ENCODE data around the gene NOX5.

NOX5 gene

GRCh38 chr15:69017978-69018377 is 3.5 kb downstream of the NOX5 start:
- Mint-ChIP-seq H3K4me1 (ENCODE audit: low read depth) (no peaks in the 10 kb centered on the region), H3K27me3 (ENCODE audit: low read depth) (peaks cover 4% of the 10 kb centered on the region), H3K4me3 (no peak overlapping the region), H3K36me3 (ENCODE audit: low read depth) (no peaks in the 10 kb centered on the region), H3K9me3 (no peaks in the 10 kb centered on the region), H3K27ac (no peak overlapping the region)
- no peak for DNase-seq (ENCODE audit: low spot score)

DNA sequence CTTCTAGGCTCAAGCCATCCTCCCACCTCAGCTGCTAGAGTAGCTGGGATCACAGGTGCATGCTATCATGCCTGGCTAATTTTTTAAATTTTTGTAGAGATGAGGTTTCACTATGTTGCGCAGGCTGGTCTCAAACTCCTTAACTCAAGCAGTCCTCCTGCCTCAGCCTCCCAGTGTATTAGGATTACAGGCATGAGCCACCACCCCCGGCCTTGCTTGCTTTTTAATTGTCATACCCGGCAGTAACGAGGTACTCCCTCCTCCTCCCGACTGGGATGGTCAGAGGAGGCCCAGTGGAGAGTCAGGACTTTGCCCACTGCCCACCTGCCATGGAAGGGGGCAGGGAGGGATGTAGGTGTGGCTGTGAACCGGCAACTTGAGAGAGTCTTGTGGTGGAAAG is 4.5 kb downstream of the NOX5 start:
- Mint-ChIP-seq H3K27me3 (ENCODE audit: low read depth) (peaks cover 4% of the 10 kb centered on the region), H3K4me1 (ENCODE audit: low read depth) (no peaks in the 10 kb centered on the region), H3K36me3 (ENCODE audit: low read depth) (no peaks in the 10 kb centered on the region), H3K4me3 (no peak overlapping the region), H3K9me3 (no peaks in the 10 kb centered on the region), H3K27ac (no peak overlapping the region)
- DNase-seq (ENCODE audit: low spot score), result no peak

DNA sequence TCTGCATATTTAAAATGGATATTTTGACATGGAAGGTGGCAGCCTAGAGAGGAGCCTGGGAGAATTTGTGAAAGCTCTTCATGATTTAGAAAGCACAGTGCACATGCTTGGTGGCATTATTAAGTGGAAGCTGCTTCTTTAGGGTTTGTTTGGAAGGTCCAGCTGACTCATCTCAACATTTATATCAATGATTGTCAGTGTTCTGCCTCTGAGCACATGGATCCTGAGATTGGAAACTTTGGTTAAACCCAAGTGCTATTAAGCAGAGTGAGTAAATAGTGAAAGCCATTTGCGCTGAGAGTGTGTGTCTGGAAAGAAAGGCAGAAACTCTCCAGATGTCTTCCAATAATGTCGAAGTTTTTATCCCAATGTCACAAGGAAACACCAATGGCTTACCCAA is 7.4 kb downstream of the NOX5 start:
- Mint-ChIP-seq H3K4me3 (no peak overlapping the region), H3K9me3 (no peaks in the 10 kb centered on the region), H3K36me3 (ENCODE audit: low read depth) (no peaks in the 10 kb centered on the region), H3K27me3 (ENCODE audit: low read depth) (peaks cover 4% of the 10 kb centered on the region), H3K4me1 (ENCODE audit: low read depth) (peaks cover 2% of the 10 kb centered on the region), H3K27ac (no peak overlapping the region)
- no peak for DNase-seq (ENCODE audit: low spot score)

- H3K4me3 Mint-ChIP-seq, result no peak overlapping the region
- peaks cover 2% of the 10 kb centered on the region for H3K4me1 Mint-ChIP-seq (ENCODE audit: low read depth)
- peaks cover 9% of the 10 kb centered on the region for H3K27me3 Mint-ChIP-seq (ENCODE audit: low read depth)
- H3K9me3 Mint-ChIP-seq, result no peaks in the 10 kb centered on the region
- DNase-seq (ENCODE audit: low spot score), result no peak
- no peaks in the 10 kb centered on the region for H3K36me3 Mint-ChIP-seq (ENCODE audit: low read depth)
- H3K27ac Mint-ChIP-seq, result no peak overlapping the region
Observed at GRCh38 chr15:69025320-69025719, 10.8 kb downstream of the NOX5 start.

GRCh38 chr15:69026355-69026754 is 11.9 kb downstream of the NOX5 start:
- Mint-ChIP-seq H3K4me3 (no peak overlapping the region), H3K9me3 (no peaks in the 10 kb centered on the region), H3K36me3 (ENCODE audit: low read depth) (no peaks in the 10 kb centered on the region), H3K4me1 (ENCODE audit: low read depth) (peaks cover 2% of the 10 kb centered on the region), H3K27me3 (ENCODE audit: low read depth) (peaks cover 15% of the 10 kb centered on the region), H3K27ac (no peak overlapping the region)
- no peak for DNase-seq (ENCODE audit: low spot score)

GRCh38 chr15:69027976-69028518 is 13.6 kb downstream of the NOX5 start:
- DNase-seq (ENCODE audit: low spot score), result no peak
- no peak overlapping the region for H3K4me3 Mint-ChIP-seq
- no peak overlapping the region for H3K27ac Mint-ChIP-seq
- no peaks in the 10 kb centered on the region for H3K9me3 Mint-ChIP-seq
- H3K27me3 Mint-ChIP-seq (ENCODE audit: low read depth), result peaks cover 12% of the 10 kb centered on the region
- no peaks in the 10 kb centered on the region for H3K36me3 Mint-ChIP-seq (ENCODE audit: low read depth)
- peaks cover 6% of the 10 kb centered on the region for H3K4me1 Mint-ChIP-seq (ENCODE audit: low read depth)

DNA sequence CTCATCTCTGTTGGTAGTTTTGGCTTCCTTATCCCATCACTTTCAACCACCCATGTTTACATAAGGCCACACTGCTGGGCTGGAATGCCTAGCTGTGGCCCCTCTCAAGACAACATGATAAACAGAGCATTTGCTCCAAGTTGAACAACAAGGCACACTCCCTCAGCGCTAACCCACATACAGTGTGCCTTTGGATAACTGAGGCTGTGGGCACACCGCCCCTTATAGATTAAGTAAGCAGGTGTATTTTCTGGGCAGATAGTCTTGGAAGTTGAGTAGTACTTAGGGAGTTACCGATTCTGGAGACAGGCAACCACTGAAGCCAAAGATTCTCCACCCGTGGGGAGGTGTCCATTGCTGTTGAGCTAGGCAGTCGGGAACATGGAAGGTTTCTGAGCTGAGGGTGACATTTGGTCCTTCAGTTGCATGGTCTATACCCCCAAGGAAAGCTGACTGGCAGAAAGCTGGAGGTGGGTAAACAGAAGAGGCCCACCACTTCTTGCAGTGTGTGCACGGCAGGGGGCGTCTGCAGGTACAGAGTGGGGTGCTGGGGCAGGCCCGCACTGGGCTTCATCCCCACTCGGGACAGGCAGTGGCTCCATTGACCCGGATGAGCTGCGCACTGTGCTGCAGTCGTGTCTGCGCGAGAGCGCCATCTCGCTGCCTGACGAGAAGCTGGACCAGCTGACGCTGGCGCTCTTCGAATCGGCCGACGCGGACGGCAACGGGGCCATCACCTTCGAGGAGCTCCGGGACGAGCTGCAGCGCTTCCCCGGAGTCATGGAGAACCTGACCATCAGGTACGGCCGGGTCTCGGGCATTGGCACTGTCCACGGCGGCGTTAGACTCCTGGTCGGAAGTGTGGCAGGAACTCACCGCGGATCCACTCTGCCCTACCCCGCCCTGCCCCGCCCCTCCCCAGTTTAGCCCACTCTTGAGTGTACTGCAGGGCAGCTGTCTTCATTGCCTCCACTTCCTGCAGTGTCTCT is 16.8 kb downstream of the NOX5 start:
- peak overlapping the region; percentile 58 for H3K4me3 Mint-ChIP-seq
- peaks cover 8% of the 10 kb centered on the region for H3K4me1 Mint-ChIP-seq (ENCODE audit: low read depth)
- peak; percentile 28 for DNase-seq (ENCODE audit: low spot score)
- H3K36me3 Mint-ChIP-seq (ENCODE audit: low read depth), result no peaks in the 10 kb centered on the region
- no peak overlapping the region for H3K27ac Mint-ChIP-seq
- H3K9me3 Mint-ChIP-seq, result no peaks in the 10 kb centered on the region
- peaks cover 12% of the 10 kb centered on the region for H3K27me3 Mint-ChIP-seq (ENCODE audit: low read depth)

DNA sequence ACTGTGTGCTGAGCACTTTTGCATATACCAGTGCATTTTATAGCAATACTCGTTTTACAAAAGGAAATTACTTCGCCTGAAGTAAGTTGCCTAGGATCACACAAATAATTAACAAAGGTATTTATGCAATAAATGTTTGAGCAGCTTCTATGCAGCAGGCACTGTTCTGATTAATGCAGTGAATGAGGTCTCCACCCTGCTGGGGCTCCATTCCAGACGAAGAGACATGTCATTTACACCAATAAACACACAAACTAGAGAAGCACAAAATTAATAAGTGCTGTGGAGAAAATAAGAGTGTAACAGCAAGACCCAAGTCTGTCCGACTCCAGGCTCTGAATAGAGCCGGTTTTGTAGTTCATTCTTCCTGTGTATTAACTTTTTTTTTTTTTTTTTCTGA is 17.5 kb downstream of the NOX5 start:
- Mint-ChIP-seq H3K27me3 (ENCODE audit: low read depth) (peaks cover 13% of the 10 kb centered on the region), H3K27ac (no peak overlapping the region), H3K9me3 (no peaks in the 10 kb centered on the region), H3K4me3 (peak overlapping the region; percentile 58), H3K4me1 (ENCODE audit: low read depth) (peaks cover 8% of the 10 kb centered on the region), H3K36me3 (ENCODE audit: low read depth) (no peaks in the 10 kb centered on the region)
- DNase-seq (ENCODE audit: low spot score), result no peak

DNA sequence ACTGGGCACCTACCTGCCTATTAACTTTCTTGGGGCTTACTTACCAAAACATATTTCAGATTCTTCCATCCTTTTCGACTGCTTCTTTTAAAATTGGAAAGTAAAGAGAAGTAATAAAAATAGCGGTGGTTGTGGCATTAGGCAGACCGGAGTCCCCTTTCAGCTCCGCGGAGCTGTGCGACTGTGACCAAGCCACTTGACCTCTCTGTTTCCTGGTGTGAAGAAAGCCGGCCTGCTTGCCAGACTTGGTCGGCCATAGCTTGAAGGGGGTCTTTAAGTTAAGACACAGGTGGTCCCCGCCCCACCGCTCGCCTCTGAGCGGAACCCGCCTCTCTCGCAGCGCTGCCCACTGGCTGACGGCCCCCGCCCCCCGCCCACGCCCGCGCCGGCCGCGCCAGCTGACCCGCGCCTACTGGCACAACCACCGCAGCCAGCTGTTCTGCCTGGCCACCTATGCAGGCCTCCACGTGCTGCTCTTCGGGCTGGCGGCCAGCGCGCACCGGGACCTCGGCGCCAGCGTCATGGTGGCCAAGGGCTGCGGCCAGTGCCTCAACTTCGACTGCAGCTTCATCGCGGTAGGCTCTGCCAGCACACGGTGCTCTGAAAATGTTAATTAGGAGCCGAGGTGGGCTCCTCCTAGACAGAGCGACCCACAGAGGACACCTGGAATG is 18.3 kb downstream of the NOX5 start:
- Mint-ChIP-seq H3K9me3 (no peaks in the 10 kb centered on the region), H3K36me3 (ENCODE audit: low read depth) (no peaks in the 10 kb centered on the region), H3K27ac (no peak overlapping the region), H3K27me3 (ENCODE audit: low read depth) (peaks cover 13% of the 10 kb centered on the region), H3K4me3 (no peak overlapping the region), H3K4me1 (ENCODE audit: low read depth) (peaks cover 8% of the 10 kb centered on the region)
- DNase-seq (ENCODE audit: low spot score), result no peak

- peak; percentile 13 for DNase-seq (ENCODE audit: low spot score)
- Mint-ChIP-seq H3K27me3 (ENCODE audit: low read depth) (peaks cover 11% of the 10 kb centered on the region), H3K27ac (no peak overlapping the region), H3K4me1 (ENCODE audit: low read depth) (peaks cover 8% of the 10 kb centered on the region), H3K36me3 (ENCODE audit: low read depth) (no peaks in the 10 kb centered on the region), H3K4me3 (no peak overlapping the region), H3K9me3 (no peaks in the 10 kb centered on the region)
Observed at GRCh38 chr15:69034352-69034751, 19.9 kb downstream of the NOX5 start.

DNA sequence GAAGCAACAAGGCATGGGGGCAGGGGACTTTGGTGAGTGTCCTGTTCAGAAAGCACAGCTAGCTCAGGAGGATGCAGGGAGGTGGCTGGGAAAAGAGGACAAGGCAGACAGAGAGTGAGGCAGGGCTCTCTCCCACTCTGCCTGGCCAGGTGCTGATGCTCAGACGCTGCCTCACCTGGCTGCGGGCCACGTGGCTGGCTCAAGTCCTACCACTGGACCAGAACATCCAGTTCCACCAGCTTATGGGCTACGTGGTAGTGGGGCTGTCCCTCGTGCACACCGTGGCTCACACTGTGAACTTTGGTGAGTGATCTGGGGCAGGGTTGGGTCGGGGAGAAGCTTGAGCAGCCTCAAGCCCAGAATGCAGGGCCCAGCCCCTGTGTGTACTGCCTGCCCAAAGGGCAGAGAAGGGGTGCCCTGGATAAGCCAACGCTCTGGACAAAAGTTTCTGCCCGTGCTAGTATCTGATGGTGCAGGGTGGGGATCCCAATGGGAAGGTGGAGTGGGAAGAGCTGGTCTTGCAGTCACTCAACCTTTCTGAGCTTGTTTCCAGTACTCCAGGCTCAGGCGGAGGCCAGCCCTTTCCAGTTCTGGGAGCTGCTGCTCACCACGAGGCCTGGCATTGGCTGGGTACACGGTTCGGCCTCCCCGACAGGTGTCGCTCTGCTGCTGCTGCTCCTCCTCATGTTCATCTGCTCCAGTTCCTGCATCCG is 20.9 kb downstream of the NOX5 start:
- no peaks in the 10 kb centered on the region for H3K36me3 Mint-ChIP-seq (ENCODE audit: low read depth)
- H3K27me3 Mint-ChIP-seq (ENCODE audit: low read depth), result peaks cover 7% of the 10 kb centered on the region
- DNase-seq (ENCODE audit: low spot score), result no peak
- no peak overlapping the region for H3K4me3 Mint-ChIP-seq
- no peak overlapping the region for H3K27ac Mint-ChIP-seq
- peaks cover 8% of the 10 kb centered on the region for H3K4me1 Mint-ChIP-seq (ENCODE audit: low read depth)
- H3K9me3 Mint-ChIP-seq, result no peaks in the 10 kb centered on the region

GRCh38 chr15:69035918-69036258 is 21.4 kb downstream of the NOX5 start:
- Mint-ChIP-seq H3K27ac (no peak overlapping the region), H3K4me1 (ENCODE audit: low read depth) (peaks cover 8% of the 10 kb centered on the region), H3K4me3 (no peak overlapping the region), H3K9me3 (no peaks in the 10 kb centered on the region), H3K36me3 (ENCODE audit: low read depth) (no peaks in the 10 kb centered on the region), H3K27me3 (ENCODE audit: low read depth) (peaks cover 6% of the 10 kb centered on the region)
- DNase-seq (ENCODE audit: low spot score), result no peak

DNA sequence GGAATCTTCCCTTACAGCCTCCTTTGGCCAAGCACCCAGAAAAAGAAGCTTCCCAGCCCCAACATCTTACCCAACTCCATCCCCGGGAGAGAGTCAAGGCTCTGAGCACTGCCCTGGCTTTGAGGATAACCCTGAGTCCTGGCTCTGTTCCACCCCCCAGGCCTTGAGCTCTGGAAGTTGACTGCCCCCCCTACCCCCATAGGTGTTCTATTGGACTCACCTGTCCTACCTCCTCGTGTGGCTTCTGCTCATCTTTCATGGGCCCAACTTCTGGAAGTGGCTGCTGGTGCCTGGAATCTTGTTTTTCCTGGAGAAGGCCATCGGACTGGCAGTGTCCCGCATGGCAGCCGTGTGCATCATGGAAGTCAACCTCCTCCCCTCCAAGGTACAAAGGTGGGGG is 22.3 kb downstream of the NOX5 start:
- no peaks in the 10 kb centered on the region for H3K9me3 Mint-ChIP-seq
- H3K4me3 Mint-ChIP-seq, result no peak overlapping the region
- no peak for DNase-seq (ENCODE audit: low spot score)
- H3K27me3 Mint-ChIP-seq (ENCODE audit: low read depth), result peaks cover 1% of the 10 kb centered on the region
- H3K36me3 Mint-ChIP-seq (ENCODE audit: low read depth), result no peaks in the 10 kb centered on the region
- peaks cover 7% of the 10 kb centered on the region for H3K4me1 Mint-ChIP-seq (ENCODE audit: low read depth)
- no peak overlapping the region for H3K27ac Mint-ChIP-seq

DNA sequence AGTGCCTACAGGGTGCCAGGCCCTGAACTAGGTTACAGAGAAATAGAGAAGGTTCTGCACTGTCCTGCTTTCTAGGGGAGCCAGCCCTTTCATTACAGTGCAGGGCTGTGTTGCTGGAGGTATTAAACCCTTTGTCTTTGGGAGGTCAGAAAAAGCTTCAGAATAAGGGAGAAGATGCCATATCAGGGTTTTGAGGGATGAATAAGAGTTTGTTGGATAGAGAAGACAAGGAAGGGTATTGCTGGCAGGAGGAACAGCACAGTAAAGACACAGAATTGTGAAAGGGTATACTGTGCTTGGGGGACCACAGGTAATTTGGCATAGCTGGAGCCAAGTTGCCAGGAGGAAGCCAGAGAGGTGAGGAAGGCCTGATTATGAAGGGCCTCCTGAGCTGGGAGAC is 23.0 kb downstream of the NOX5 start:
- Mint-ChIP-seq H3K36me3 (ENCODE audit: low read depth) (no peaks in the 10 kb centered on the region), H3K4me1 (ENCODE audit: low read depth) (peaks cover 5% of the 10 kb centered on the region), H3K27ac (no peak overlapping the region), H3K4me3 (no peak overlapping the region), H3K9me3 (no peaks in the 10 kb centered on the region), H3K27me3 (ENCODE audit: low read depth) (peaks cover 1% of the 10 kb centered on the region)
- DNase-seq (ENCODE audit: low spot score), result no peak

All from T-helper 2 cell treated with Interferon-gamma antibody and Interleukin-4, amounts not matched to agents 5 μg/mL and 100 μg/mL, for 36 hours (primary cell).